Measurements from ENCODE around the gene KDM3B.

KDM3B gene

GRCh38 chr5:138466900-138467710, 114.6 kb downstream of the KDM3B start:
- TF ChIP-seq USF1 (IDR thresholded peaks at IDR 0.05) (no peak), TAF1 (IDR thresholded peaks at IDR 0.05; ENCODE audit: low read depth) (no peak), ZBTB7A (IDR thresholded peaks at IDR 0.05; ENCODE audit: low read depth) (no peak), NFIC (IDR thresholded peaks at IDR 0.05) (no peak), FOXM1 (IDR thresholded peaks at IDR 0.05; ENCODE audit: borderline replicate concordance, low read depth) (no peak), EGR1 (IDR thresholded peaks at IDR 0.05) (no peak), REST (IDR thresholded peaks at IDR 0.05; ENCODE audit: low read depth) (no peak), CREB1 (IDR thresholded peaks at IDR 0.05; ENCODE audit: low read depth) (no peak), EP300 (IDR thresholded peaks at IDR 0.05; ENCODE audit: borderline replicate concordance) (no peak), MAX (IDR thresholded peaks at IDR 0.05) (no peak), RAD21 (IDR thresholded peaks at IDR 0.05; ENCODE audit: low read depth) (no peak), YY1 (IDR thresholded peaks at IDR 0.05; ENCODE audit: low read depth) (no peak), TCF12 (IDR thresholded peaks at IDR 0.05; ENCODE audit: low read depth) (no peak), CEBPB (IDR thresholded peaks at IDR 0.05) (no peak), TEAD4 (IDR thresholded peaks at IDR 0.05) (no peak)

GRCh38 chr5:138467711-138468132, 115.2 kb downstream of the KDM3B start:
- TF ChIP-seq CREB1 (IDR thresholded peaks at IDR 0.05; ENCODE audit: low read depth) (no peak), RAD21 (IDR thresholded peaks at IDR 0.05; ENCODE audit: low read depth) (no peak)

GRCh38 chr5:138468133-138468965, 115.9 kb downstream of the KDM3B start:
- TF ChIP-seq NFIC (IDR thresholded peaks at IDR 0.05) (no peak), TAF1 (IDR thresholded peaks at IDR 0.05; ENCODE audit: low read depth) (no peak), EGR1 (IDR thresholded peaks at IDR 0.05) (no peak), REST (IDR thresholded peaks at IDR 0.05; ENCODE audit: low read depth) (no peak), YY1 (IDR thresholded peaks at IDR 0.05; ENCODE audit: low read depth) (no peak), MAX (IDR thresholded peaks at IDR 0.05) (no peak), CREB1 (IDR thresholded peaks at IDR 0.05; ENCODE audit: low read depth) (no peak), ZBTB7A (IDR thresholded peaks at IDR 0.05; ENCODE audit: low read depth) (no peak), EP300 (IDR thresholded peaks at IDR 0.05; ENCODE audit: borderline replicate concordance) (no peak), USF1 (IDR thresholded peaks at IDR 0.05) (no peak), FOXM1 (IDR thresholded peaks at IDR 0.05; ENCODE audit: borderline replicate concordance, low read depth) (no peak), CEBPB (IDR thresholded peaks at IDR 0.05) (no peak), RAD21 (IDR thresholded peaks at IDR 0.05; ENCODE audit: low read depth) (no peak), TCF12 (IDR thresholded peaks at IDR 0.05; ENCODE audit: low read depth) (no peak), TEAD4 (IDR thresholded peaks at IDR 0.05) (no peak)

- TF ChIP-seq ZBTB7A (IDR thresholded peaks at IDR 0.05; ENCODE audit: low read depth) (no peak), YY1 (IDR thresholded peaks at IDR 0.05; ENCODE audit: low read depth) (no peak), CEBPB (IDR thresholded peaks at IDR 0.05) (no peak), USF1 (IDR thresholded peaks at IDR 0.05) (no peak)
Measured at GRCh38 chr5:138468966-138469539, 116.6 kb downstream of the KDM3B start.

All from Ishikawa (cell line).